Medulla oblongata (tissue), 1 donor: ENCODE measurements around the gene SNRPA1.
"Not testable (repeated sequence)": the region's sequence is repeated elsewhere in the genome, so short reads cannot be mapped to it uniquely, and the experiment has no call there.

Experiments used
- DNase-seq: peaks from one replicate; pipeline ENCODE4 v3.0.0-alpha.2; 2015; ENCODE audit errors: extremely low spot score

Gene SNRPA1

DNA sequence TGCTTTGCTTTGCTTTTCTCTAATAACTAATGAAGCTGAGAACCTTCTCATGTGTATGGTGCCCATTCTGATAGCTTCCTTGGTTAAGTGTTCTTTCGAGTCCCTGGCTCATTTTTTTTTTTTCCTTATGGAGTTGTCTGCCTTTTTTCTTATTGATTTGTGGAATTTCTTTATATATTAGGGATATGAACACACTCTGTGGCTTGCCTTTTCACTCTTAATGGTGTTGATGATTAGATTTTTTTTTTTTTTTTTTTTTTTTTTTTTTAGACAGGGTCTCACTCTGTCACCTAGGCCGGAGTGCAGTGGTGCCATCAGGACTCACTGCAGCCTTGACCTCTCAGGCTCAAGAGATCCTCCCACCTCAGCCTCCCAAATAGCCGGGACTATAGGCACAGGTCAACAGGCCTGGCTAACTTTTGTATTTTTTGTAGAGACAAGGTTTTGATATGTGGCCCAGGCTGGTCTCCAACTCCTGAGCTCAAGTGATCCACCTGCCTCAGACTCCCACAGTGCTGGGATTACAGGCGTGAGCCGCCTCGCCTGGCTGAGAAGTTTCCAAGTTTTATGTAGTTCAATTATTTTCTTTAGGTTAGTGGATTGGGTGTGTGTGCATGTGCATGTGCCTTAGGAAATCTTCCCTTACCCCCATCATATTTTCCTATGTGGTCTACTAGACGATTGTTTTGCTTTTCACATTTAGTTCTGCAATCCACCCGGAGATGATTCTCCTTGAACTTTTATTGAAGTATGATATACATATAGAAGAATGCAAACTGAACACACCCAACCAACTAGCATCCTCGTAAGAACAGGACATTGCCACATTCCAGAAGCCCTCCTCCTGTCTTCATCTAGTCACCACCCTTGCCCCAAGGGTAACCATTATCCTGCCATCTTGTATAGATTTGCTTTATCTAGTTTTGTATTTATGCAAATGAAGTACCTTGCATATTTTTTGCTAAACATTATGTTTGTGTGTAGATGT, 1.7 kb upstream of the SNRPA1 start:
- DNase-seq: no peak

- peak; percentile 18 for DNase-seq
Observed at GRCh38 chr15:101295607-101296161, 636 bp upstream of the SNRPA1 start.

DNA sequence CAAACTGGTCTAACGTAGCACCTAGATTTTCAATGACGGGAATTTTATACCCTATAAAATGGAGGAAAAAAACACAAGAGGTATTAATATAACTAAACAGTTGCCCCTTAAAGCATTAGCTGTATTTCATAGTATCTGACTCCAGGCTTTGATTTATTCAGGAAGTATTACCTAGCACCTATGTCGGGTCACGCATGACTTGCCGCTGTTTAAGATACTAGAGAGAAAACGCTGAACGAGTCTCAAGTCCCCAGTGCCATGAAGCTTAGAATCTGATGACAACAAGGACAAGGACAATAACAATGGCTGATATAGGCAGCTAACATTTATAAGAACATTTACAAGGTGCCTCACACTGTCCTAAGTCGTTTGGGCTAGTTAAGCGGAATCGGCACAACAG, 1.9 kb downstream of the SNRPA1 start:
- no peak for DNase-seq

- DNase-seq: peak; percentile 60
Observed at GRCh38 chr15:101288905-101289513, 6.0 kb downstream of the SNRPA1 start.

DNA sequence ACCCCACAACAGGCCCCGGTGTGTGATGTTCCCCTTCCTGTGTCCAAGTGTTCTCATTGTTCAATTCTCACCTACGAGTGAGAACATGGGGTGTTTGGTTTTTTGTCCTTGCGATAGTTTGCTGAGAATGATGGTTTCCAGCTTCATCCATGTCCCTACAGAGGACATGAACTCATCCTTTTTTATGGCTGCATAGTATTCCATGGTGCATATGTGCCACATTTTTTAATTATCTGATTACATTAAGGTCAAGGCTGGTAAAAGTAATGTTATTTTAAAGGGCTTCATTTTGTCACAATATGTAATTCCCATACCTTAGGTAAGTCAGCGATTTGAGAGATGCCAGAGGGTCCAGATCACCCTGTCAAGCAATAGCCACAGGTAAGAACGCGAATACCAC, 7.7 kb downstream of the SNRPA1 start:
- DNase-seq: not testable (repeated sequence)

DNA sequence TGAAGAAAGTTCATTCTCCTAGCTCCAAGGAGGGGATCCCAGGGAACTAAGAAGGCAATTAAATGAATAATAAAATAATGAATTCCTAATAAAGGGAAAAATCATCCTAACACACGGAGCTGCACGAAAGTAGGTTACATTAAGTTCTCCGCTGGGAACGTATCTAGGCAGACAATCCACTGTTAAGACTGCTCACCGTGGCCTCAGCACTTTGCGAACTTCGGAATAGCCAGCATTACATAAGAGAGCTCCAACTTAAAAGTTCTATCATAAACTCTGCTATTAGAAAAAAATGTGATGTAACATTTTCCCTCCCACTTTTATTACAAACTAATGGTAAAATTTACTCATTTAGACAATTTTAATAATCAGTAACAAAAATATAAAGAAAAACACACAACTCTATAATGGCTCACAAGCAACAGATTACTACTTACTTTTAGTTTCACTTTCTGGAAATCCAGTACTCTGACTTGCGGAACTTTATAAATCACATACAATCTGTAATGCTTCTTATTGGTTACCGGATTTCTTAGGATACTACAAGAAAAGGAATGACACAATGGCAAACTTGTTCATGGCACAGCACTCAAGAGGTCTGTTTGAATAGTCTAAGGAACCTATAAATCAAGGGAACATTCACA, 8.5 kb downstream of the SNRPA1 start:
- no peak for DNase-seq

- DNase-seq: no peak
Observed at GRCh38 chr15:101283931-101284330, 11.1 kb downstream of the SNRPA1 start.

DNA sequence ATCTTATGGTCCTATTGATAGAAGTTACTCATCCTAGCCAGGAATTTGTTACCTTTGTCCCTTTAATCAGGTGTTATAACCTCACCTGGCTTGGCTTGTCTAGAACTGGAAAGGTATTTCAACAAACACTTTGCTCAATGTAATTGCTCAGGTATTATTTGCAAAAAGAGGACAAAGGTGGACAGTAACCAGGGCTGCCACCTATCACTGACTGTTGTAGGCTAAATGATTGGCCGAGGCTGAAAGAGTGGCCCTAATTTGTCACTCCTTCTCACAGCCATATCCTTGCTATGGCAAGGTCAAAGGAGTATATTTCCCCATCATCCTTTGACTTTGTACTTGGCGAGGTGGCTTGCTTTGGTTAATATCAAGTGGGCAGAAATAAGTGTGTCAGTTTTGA, 15.0 kb downstream of the SNRPA1 start:
- DNase-seq: no peak

DNA sequence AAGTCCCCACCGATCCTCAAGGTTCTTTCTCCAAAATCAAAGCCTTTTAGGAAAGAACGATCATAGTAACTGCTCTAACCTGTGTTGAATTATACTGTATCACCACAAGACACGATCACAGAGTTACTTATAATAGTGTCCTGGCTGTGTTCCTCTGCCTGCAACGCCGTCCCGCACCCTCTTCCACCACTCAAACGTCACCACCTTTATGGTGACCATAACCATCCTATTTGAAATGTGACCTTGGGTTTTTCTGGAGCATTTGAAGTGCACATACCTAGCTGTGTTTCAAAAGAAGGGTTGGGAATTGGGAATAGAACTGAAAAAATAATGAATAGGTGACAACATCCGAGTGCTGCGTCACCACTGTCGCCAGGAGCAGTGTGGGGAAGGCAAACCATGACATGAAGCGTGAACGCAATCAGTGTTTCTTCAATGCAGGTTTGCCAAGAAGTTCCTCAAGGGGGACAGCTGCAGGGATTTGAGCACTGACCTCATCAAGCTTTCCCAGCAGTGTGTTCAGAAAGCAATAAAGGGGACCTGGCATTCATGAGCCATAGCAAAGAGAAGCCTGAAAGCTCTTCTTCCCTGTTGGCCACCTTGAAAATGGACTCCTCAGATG, 17.0 kb downstream of the SNRPA1 start:
- no peak for DNase-seq

DNA sequence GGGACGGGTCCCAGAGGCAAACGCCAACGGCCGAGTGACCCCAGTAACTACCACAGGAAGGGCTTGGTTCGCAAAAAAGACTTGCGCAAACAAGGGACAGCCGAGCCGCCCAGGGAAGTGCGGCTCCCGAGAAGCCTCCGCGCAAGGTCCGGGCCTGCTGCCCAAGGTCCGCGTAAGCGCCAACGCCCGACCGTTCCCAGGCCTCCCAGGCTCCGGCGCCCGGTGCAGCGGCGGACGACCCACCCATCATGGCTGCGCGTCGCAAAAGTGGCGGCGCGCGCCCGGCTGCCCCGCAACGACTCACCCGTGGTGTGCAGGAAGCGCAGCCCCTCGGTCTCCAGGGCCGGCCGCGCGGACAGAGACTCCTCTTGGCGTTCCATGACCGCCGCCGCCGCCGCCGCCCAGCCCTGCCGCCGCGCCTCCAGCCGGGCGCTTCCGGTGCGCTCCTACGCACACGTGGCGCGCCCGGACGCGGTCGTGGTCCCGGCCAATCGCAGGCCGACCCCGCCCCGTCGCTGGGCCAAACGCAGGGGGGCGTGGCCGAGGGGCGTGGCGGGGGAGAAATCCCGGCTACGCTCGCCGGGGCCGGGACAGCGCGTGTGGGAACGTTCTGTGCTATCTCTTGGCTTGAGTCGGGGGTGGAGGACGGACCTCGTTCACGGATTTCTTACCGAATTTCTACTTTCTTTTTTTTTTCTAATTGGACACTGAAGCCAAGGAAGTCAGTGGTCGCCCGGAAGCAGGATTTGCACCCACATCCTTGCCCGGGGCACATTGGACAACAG, 17.8 kb downstream of the SNRPA1 start, which contains the start of gene SELENOS:
Gene SELENOS (minus strand): TSS at position 448 of the 785 bp plus-strand sequence. CDS start 68 bp downstream, at position 380.
- peak; percentile 92 for DNase-seq

GRCh38 chr15:101276501-101277037, 18.5 kb downstream of the SNRPA1 start:
- no peak for DNase-seq

DNA sequence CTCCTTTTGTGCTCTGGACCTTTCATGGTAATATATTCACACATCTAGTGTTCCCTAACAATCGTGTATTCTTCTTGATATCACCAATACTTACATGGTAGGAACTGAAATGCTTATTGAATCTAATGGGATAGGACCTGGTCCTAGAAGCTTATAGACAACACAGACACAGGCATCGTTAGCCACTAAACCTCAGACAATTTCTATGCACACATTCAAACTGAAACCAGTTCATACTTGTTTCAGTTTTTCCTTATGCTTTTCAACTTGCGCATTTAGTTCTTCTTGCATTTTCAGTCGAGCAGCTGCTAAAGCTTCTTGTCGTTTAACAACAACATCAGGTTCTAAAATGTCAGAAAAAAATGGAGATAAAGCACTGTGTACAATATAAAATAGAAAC, 20.0 kb downstream of the SNRPA1 start:
- DNase-seq: no peak

DNA sequence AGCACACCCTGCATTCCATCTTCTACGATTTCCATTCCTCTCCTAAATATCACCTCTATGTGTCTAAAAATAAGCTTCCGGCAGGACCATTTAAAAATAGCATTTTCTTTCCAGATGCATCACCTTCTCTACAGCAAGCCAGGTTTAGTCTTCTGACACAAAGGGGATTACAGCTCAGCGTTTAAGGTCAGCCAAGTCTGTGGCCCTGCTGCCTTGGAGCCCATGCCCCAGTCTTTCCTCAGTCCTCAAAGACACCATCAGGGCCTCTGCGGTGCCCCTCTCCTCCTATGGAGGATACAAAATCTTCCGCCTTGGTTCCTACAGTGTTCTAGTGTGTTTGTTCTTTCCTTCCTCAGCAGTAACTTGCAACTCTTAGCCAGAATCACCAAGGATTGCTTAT, 21.5 kb downstream of the SNRPA1 start:
- no peak for DNase-seq

- no peak for DNase-seq
Observed at GRCh38 chr15:101272584-101272983, 22.5 kb downstream of the SNRPA1 start.

DNA sequence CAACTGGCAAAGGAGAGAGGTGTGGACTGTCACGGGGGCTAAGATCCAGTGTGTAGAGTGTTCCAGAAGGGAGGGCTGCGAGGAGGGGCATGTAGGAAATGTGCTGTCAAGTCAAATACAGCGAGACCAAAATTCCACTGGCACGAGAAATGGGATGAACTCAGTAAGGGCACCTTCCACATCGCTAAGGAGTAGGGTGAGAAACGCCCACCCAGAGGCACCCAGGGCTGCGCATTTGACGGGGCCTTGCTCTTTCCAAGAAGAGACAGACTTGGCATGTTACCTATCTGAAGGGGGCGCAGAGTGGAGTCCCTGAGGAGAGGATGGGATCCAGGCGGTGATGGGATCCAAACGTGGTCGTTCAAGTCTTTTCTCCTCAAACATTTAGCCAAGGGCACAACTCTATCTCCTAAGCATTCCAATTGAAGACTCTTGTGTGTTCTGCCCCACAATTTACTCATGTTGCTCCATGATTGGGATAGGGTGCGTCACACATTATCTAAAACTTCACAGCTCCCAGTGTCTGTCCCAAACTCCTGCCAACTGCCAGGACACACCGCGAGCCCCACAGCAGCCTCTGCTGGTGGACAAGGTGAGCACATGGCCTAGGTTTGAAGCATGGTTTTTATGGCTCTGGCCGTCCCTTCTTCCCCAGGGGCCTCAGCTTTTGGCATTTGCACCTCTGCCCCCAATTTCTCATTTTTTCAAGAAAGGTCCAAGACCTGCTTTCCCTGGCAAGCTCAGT, 25.4 kb downstream of the SNRPA1 start:
- DNase-seq: no peak

DNA sequence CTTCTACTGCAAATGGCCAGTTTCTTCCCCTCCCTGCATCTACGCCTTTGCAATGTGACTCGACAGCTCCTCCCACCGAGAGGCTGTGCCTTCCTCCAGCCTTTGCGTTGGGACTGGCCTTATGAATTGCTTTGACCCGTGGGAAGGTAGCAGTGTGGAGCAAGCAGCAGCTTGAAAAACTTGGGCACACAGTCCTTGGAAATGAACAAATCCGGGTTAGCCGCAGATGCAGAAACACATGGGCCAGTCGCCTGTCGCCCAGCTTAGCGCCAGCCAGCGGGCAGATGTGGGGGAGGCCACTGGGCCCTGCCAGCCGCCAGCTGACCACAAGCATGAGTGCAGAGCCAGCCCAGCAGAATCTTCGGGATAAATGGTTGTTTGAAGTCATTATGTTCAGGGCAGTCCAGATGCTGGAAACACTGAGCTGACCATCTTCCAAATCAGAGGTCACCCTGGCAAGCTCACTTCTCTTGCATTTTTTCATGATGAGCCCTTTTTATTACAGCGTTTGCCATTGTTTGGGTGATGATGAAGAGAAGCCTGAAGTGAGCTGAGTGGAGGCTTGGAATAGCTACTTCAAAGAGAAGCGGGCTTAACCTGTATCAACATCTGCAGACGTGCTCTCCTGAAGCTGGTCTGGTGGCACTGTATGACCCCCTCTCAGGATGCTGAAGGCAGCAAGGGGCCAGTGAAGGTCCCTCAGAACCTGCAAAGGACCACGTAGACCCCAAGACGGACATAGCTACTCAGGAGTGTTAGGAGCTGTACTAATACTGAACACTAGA, 27.5 kb downstream of the SNRPA1 start:
- peak; percentile 81 for DNase-seq

DNA sequence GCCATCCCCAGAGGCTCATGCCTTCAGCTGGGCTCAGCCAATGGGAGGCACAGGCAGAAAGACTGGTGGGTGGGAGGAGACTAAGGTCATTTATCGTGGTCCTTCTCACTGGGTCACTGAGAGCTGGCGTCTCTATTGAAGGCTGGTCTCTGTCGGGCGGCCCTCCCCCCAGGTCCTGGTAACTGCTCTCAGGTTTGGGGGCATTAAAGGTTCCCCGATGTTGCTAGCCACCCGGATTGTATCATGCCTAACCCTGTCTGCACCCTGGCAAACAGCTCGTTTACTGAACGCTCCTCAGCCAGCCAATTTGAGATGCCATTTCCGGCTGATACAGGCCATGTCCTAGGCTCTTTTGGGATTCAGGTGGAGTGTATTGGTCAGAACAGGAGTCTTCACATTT, 28.3 kb downstream of the SNRPA1 start:
- DNase-seq: no peak

DNA sequence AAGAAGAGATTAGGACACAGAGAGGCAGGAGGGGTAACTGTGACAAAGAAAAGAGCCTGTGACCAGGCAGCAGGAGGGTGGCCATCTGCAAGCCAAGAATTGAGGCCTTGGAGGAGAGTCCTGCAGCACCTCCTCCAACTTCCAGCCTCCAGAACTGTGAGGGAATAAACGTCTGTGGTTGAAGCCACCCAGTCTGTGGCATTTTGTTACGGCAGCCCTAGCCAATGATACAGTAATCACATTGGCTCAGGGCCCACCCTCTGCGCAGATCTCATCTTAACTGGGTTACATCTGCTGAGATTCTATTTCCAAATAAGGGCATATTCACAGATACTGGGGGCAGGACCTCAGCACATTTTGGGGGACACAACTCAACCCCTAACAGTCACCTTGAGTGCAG, 29.0 kb downstream of the SNRPA1 start:
- DNase-seq: no peak
